ENCODE measurements around the gene PSAP. TPM values are rescaled to one million over a fixed set of nuclear protein-coding genes. Genes with fewer than 3 reads are reported as not detected.

Gene PSAP
- total RNA-seq, 4 donors from 2014 or later, result 757 to 1,009 (median 906) TPM

DNA sequence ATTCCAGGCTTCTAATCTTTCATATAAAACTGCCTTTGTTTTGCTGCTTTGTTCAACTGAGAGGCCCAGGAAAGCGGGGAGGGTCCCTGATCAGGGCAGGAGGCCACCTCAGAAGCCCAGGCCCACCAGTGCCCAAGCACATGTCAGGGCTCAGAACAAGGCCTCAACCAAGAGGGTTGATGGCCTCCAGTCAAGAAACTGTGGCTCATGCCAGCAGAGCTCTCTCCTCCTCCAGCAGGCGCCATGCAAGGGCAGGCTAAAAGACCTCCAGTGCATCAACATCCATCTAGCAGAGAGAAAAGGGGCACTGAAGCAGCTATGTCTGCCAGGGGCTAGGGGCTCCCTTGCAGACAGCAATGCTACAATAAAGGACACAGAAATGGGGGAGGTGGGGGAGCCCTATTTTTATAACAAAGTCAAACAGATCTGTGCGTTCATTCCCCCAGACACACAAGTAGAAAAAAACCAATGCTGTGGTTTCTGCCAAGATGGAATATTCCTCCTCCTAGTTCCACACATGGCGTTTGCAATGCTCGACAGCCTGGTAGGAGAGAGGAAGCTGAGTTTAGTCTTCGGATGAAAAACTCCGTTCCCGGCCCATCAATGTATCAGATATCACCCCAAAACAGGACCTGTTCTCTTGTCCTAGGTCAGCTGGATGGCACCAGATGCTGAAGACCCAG lies 34.0 kb downstream of the PSAP start:
- peaks cover 0 to 85% (median 28%) of the 10 kb centered on the region in 3 donors for H3K36me3 ChIP-seq
- H3K4me3 ChIP-seq, result no peak overlapping the region
- DNase-seq (ENCODE audit: low spot score in 2 of 2), result no peak
- TF ChIP-seq EP300 (IDR thresholded peaks at IDR 0.05), result no peak
- no peak for TF ChIP-seq POLR2A (IDR thresholded peaks at IDR 0.05)
- TF ChIP-seq CTCF (IDR thresholded peaks at IDR 0.05), result no peak
- peaks cover 0 to 38% (median 15%) of the 10 kb centered on the region in 4 donors for H3K4me1 ChIP-seq
- 56 to 60% methylated on average over 8 of the region's 8 CpGs for WGBS, 2 donors
- H3K27ac ChIP-seq, result peak overlapping the region in 3 of 4 donors; percentile 35 to 70 (median 68)
- H3K9me3 ChIP-seq, result no peaks in the 10 kb centered on the region
- no peaks in the 10 kb centered on the region for H3K27me3 ChIP-seq

DNA sequence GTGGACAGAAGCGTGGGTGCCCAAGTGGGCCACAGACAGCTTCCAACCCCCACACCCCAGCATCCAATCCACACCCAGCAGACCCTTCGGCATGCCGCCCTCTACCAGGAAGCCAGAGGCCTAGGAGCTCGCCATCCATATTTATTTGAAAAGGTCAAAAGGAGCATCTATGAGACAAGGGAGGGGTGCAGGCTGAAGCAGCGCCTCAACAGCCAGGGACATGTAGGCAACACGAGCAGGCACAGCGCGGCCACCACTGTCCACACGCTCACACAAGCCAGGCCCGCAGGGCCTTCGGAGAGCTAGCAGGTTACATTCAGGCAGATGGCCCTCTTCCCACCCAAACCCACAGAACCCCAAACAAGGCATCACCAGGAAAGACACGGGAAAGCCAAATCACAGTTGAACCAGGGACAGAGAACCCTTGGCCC lies 34.6 kb downstream of the PSAP start:
- TF ChIP-seq POLR2A (IDR thresholded peaks at IDR 0.05), result no peak
- no peak for DNase-seq (ENCODE audit: low spot score in 2 of 2)
- 64 to 68% methylated on average over 11 to 12 of the region's 12 CpGs for WGBS, 2 donors

DNA sequence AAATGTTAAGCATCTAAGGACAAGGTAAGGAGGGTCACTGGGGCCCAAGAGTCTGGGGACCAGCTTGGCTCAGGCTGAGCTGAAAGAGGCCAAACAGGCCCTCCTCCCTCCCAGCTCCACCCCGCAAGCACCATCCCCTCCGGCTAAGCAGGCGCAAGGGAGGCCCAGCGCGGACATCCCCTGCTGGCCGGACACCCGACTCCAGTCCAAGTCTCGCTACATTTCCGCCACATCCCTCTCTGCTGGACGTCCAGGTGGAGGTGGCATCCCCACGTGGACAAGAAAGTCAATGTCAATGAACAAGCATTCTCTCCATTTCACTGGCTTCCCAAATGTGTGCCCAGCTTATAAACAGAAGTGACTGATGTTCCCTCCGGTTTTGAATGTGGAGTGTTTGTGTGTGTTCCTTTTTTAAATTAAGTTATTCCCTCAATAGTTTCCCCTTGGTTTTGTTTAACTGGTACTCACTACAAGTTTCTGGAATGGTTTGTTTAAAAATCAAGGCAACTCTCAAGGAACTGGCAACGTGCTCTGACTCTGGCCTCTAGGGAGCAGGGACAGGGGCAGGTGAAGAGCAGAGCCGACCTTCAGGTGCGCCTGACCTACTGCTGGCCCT lies 35.4 kb downstream of the PSAP start:
- peaks cover 0 to 43% (median 17%) of the 10 kb centered on the region in 4 donors for H3K4me1 ChIP-seq
- peak overlapping the region in 2 of 4 donors; percentile 68 to 70 for H3K27ac ChIP-seq
- no peak overlapping the region for H3K4me3 ChIP-seq
- peaks cover 0 to 70% (median 23%) of the 10 kb centered on the region in 3 donors for H3K36me3 ChIP-seq
- 79 to 89% methylated on average over 15 of the region's 15 CpGs for WGBS, 2 donors
- DNase-seq (ENCODE audit: low spot score in 2 of 2), result no peak
- no peaks in the 10 kb centered on the region for H3K9me3 ChIP-seq
- no peaks in the 10 kb centered on the region for H3K27me3 ChIP-seq
- TF ChIP-seq CTCF (IDR thresholded peaks at IDR 0.05) (no peak), POLR2A (IDR thresholded peaks at IDR 0.05) (no peak), EP300 (IDR thresholded peaks at IDR 0.05) (no peak)

More for the DNA sequence above, 34.6 kb downstream of the PSAP start:
- Histone ChIP-seq H3K27ac (peak overlapping the region in 2 of 4 donors; percentile 68 to 70), H3K9me3 (no peaks in the 10 kb centered on the region), H3K4me1 (peaks cover 0 to 43% (median 17%) of the 10 kb centered on the region in 4 donors), H3K27me3 (no peaks in the 10 kb centered on the region), H3K4me3 (no peak overlapping the region), H3K36me3 (peaks cover 0 to 78% (median 23%) of the 10 kb centered on the region in 3 donors)

DNA sequence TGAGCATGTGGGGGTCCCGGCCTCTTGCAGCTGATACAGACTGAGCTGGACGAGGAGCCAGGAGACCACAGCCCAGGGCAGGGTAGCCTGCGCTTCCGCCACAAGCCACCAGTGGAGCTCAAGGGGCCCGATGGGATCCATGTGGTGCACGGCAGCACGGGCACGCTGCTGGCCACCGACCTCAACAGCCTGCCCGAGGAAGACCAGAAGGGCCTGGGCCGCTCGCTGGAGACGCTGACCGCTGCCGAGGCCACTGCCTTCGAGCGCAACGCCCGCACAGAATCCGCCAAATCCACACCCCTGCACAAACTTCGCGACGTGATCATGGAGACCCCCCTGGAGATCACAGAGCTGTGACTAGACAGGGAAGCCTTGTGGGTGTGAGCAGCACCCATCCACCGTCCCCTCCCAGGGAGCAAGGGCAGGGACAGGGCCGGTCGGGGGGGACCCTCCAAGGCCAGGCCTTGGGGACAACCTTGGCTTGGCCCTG lies 36.1 kb downstream of the PSAP start:
- Histone ChIP-seq H3K27me3 (no peaks in the 10 kb centered on the region), H3K4me1 (peaks cover 0 to 43% (median 17%) of the 10 kb centered on the region in 4 donors), H3K27ac (peak overlapping the region in 2 of 4 donors; percentile 68 to 70), H3K36me3 (peaks cover 0 to 63% (median 22%) of the 10 kb centered on the region in 3 donors), H3K9me3 (no peaks in the 10 kb centered on the region), H3K4me3 (no peak overlapping the region)
- TF ChIP-seq CTCF (IDR thresholded peaks at IDR 0.05) (peak in 1 of 5 experiments; percentile 18), POLR2A (IDR thresholded peaks at IDR 0.05) (no peak), EP300 (IDR thresholded peaks at IDR 0.05) (no peak)
- DNase-seq (ENCODE audit: low spot score in 2 of 2), result no peak
- 85 to 90% methylated on average over 18 of the region's 26 CpGs for WGBS, 2 donors

GRCh38 chr10:71812913-71813590 lies 38.0 kb downstream of the PSAP start:
- Histone ChIP-seq H3K4me1 (peaks cover 0 to 30% (median 14%) of the 10 kb centered on the region in 4 donors), H3K4me3 (no peak overlapping the region), H3K27me3 (no peaks in the 10 kb centered on the region), H3K36me3 (peaks cover 0 to 44% (median 11%) of the 10 kb centered on the region in 3 donors), H3K9me3 (no peaks in the 10 kb centered on the region), H3K27ac (peak overlapping the region in 1 of 4 donors; percentile 11)
- 45 to 100% methylated on average over 1 to 7 of the region's 11 CpGs for WGBS, 2 donors
- DNase-seq (ENCODE audit: low spot score in 2 of 2), result no peak
- TF ChIP-seq POLR2A (IDR thresholded peaks at IDR 0.05) (no peak), CTCF (IDR thresholded peaks at IDR 0.05) (no peak), EP300 (IDR thresholded peaks at IDR 0.05) (no peak)

Measured in tibial nerve (tissue), 4 donors.